GM21825 (cell line): ENCODE data around the gene TECPR1.

Experiments used
- ATAC-seq: cut with Tn5 transposase; IDR thresholded peaks from one replicate; pipeline ENCODE4 v1.9.1; 2021; ENCODE audit warnings: mild to moderate bottlenecking, moderate library complexity; ENCODE audit not compliant: unreplicated experiment

Gene TECPR1

DNA sequence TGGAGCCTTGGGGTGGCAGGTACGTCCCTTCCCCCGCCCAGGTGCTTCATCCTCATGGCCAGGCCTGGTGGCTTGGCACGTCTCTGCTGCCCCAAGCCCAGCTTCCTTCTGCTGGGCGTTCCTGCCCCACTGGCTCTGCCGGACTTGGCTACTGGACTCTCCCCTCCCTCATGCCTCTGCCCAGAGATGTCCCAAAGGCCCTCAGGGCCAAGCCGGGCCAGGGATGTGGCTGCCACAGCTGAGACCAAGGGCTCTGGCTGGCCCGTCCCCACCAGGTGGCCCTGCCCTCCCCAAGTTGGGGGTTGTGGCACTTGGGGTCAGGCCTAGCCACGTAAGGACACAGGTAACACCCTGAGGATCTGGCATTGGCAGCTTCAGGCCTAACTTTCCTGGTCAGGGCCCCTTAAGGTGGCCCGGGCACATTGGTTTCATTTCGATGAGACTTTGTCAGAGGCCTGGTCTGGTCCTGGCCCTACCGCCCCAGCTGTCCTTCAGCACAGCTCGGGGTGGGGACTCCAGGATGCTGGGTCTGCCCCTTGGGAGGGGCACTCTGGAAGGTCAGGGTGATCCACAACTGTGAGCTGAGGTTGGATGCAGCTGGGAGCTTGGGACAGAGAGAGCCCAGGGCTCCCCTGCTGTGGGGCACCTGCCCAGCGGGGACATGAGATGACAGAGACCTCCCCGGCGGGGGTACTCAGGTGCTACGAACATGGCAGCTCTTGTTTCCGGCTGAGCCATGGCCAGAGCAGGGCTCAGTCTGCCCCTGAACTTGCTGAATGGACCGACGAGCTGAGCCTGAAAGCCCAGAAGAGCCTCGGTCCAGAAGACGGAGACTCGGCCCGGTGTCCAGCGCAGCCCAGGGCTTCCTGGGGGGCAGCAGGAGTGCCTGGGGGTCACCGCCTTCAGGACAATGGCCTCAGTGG is 37.9 kb downstream of the TECPR1 start:
- ATAC-seq, result no peak

DNA sequence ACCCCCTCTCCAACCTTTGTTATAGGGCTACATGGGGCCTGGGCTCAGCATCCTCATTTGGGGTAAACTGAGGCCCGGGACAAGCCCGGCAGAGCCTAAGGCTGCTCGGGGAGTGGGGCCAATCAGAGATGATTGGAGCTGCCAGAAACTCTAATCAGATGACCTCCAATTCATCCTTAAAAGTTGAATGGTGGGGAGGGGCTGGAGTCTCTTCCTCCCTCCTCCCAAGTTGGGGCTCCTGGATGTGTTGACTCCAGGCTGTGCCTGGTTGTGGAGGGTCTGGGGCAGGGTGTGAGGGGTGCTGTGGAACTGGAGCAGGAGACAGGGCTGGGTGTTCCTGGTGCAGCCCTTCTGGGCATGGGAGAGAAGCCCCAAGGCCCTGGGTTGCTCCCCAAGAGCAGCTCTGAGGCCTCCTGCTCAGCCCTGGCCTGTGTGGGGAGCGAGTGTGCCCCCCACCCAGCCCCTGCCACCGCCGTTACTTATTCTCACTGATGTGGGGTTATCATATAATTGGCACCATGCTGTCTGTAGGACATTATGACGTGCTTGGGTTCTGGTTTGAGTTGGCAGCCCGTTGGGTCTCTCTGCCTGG is 38.6 kb downstream of the TECPR1 start:
- ATAC-seq, result no peak

DNA sequence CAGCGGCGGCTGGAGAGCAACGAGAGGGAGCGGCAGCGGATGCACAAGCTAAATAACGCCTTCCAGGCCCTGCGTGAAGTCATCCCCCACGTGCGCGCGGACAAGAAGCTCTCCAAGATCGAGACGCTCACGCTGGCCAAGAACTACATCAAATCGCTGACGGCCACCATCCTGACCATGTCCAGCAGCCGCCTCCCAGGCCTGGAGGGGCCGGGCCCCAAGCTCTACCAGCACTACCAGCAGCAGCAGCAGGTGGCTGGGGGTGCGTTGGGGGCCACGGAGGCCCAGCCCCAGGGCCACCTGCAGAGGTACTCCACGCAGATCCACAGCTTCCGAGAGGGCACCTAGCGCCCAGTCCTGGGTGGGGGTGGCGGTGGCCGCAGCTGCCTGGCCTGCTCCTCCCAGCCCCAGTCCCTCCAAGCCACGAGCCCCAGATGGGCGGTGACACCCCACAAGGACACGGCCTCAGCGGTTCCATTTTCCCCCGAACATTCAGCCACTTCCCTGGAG is 39.4 kb downstream of the TECPR1 start:
- no peak for ATAC-seq

DNA sequence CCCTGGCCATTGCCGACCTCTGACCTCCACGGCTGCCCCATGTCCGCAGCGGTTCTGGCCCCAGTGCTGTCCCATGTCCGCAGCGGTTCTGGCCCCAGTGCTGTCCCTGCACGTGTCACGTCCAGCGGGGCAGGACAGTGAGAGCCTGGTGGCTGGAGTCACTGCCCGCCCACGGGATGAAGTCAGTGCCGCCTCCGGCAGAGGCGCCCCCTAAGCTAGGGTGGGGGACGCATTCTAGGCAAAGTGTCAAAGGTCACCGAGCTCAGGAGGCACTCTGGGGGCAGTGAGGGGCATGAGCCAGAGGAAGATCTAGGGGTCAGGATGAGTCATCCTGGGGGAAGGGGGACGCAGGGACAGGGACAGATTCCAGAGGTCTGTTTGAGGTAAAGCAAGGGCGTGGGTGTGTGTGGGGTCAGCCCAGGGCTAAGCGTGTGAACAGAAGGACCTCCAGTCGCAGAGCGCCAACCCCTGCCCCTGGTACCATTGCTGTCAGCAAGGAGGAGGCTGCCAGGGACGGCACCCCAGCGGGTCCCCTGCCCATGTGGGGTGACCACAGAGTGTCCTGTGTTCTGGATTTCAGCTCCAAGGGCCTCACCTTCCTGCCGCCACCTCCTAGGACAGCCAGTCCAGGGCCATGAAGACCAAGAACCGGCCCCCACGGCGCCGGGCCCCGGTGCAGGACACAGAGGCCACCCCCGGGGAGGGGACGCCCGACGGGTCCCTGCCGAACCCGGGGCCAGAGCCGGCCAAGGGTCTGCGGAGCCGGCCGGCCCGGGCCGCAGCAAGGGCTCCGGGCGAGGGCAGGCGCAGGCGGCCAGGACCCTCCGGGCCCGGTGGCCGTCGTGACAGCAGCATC is 40.1 kb downstream of the TECPR1 start:
- no peak for ATAC-seq

DNA sequence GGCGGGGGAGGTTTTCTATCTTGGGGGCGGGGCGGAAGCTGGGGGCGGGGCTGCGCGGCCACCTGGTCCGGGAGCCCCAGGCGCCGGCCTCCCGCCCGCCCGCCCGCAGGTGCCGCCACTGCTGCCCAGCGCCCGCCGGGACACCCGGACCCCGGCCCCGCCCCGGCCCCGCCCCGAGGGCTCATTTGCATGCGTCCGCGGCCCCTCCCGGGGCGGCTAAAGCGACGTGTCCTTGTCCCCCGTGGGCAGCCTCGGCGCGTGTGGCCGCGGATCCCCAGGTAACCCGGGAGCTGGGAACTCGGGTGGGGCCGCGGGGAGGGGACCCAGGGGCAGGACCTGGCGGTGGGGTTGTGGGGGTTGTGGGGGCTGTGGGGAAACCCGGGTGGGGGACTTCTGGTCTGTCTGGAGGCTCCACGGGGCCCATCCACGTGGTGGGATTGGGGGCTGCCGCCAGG is 40.8 kb downstream of the TECPR1 start, which contains the start of gene BHLHA15:
BHLHA15 (plus strand) TSS at position 219 of the 455 bp plus-strand sequence. CDS start 871 bp downstream, outside the sequence.
- ATAC-seq, result no peak

DNA sequence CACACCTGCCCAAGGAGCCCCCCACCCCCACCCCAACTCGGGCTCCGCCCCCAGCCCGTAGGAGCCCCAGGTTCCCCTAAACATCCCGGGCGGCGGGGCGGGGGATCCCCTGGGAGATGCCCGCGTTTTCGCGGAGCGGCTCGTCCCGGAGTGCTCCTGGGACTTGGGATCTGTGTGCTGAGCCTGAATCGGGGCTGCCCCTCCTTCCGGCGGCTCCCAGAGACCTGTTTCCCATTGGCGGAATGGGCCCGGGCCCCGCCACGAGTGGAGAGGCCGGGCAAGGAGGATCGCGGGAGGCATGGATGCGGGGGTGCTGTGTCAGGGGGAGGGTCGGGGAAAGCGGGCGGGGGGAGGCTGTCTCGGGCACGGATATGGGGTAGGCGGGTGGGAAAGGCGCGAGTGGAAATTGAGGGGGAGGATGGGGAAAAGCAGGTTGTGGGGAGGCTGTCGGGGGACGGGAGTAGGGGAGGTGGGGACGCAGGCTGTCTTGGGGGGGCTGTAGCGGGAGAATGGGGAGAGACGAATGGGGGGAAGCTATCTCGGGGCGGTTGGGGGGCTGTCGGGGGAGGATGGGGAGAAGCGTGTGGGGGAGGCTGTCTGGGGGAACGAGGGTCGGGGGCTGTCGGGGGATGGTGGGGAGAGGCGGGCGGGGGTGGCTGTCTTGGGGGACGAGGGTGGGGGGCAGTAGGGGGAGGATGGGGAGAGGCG is 41.4 kb downstream of the TECPR1 start:
- ATAC-seq, result no peak

DNA sequence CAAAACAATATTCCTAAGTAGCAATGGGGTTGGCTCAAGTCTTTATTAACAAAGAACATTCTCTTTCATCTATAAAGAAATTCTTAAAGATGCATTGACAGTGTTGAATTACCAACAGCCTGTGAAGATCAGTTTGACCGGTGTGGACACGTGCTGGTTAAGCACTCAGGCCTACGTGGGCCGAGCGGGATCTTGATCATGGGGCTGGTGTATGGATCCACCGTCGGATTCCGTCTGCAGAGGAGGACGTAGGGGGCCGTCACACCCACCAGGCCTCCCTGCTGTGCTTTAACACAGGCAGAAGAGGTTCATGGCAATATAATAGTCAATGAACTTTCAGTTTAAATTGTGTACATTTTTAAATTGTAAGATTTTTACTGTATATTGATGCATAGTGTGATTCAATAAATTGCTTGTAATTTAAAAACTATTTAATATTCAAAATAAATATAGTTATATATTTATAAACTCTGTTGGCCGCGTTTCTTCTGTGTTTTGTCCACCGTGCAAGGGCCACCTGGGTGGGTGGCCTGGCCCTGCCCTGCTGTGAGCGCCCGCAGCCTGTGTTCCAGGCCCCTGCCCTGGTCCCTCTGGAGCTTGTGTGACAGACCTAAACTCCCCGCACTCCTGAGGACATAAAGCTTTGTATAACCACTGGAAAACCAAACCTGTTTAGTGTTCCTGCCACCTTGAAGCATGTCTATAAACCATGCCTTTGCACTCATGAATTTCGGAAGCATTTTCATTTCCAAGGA is 42.7 kb downstream of the TECPR1 start:
- no peak for ATAC-seq

DNA sequence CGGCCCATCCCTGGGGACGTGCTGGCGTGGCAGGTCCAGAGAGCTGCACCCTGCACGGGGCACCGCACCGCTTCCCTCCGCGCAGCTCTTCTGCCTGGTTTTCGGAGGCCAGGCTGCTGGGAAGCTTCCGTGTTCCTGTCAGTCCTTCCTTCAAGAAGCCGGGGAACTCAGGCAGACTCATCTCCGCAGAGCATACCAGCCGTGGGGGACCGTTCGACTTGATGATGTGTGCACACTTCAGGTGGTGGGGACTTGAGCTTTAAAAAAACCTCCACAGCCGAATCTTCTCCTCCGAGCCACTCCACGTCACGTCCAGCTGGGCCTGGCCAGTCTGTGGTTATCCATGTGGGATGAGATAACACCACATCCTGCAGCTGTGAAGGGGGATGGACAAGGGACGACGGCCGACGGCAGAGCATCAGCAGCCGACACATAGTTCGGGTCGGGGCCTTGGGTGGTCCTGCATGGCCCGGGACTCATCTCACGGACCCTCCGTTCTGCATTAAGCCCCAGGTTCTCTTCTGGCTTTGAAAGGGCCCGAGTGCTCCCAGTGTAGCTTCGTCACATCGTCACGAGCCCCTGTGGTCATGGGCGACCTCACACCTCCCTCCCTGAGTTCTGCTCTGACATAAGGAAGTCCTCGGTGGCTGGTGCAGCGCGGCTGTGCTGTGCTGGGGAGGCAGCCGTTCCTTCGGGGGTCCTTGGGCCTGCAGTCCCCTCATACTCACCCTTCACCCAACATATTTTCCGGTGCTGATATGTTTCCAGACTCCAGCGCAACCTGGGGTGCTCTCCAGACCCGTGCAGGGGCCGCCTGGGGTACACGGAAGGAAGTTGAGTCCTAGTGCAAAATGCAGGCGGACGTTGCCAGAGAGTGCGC is 45.3 kb downstream of the TECPR1 start:
- no peak for ATAC-seq

DNA sequence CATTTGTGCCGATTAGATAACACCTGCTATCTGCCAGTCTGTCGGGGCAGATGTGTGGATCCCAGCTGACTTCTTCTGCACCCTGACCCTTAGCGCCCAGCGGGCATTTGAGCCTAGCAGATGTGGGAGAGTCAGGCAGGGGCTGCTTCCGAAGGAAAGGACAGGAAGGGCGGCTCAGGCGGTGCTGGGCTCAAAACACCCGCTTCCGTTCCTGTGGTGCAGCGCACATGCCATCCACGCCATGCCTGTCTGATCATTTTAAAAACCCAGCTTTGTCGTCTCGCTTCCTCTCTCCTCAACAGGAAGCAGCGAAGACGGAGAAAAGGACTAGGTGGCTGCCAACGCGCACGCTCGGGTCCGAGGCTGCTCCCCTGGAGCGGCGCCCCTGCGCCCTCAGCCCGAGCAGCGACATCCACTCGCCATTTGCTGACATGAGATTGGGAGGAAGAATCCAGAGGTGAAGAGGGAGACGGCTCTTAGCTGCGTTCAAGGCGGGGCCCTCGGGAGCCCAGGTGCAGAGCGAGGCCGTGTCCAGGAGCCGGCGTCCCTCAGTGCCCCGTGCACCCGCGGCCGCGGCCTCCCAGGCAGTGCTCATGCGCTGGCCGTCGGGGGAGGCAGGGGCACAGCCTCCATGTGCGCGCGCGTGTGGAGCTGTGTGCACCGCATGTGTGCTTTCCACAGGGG is 46.7 kb downstream of the TECPR1 start:
- ATAC-seq, result no peak

DNA sequence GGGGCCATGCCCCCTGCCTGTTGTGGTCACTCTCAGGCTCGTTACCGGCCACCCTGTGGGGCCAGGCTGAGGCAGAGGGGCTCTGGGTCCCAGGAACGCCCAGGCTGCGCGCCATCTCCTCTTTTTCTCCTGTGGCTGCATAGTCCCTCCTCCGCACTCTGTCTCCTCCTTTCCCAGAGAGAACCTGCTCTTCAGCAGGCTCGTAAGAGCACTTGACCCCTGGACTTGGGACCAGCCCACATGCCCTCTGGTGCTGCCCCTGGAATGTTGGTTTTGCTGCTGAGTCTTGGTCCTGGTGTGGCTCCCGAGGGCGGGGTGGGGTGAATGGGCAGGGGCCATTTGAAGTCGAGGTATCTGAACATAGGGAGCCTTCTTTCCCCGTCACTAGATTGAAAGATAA is 47.4 kb downstream of the TECPR1 start:
- no peak for ATAC-seq

DNA sequence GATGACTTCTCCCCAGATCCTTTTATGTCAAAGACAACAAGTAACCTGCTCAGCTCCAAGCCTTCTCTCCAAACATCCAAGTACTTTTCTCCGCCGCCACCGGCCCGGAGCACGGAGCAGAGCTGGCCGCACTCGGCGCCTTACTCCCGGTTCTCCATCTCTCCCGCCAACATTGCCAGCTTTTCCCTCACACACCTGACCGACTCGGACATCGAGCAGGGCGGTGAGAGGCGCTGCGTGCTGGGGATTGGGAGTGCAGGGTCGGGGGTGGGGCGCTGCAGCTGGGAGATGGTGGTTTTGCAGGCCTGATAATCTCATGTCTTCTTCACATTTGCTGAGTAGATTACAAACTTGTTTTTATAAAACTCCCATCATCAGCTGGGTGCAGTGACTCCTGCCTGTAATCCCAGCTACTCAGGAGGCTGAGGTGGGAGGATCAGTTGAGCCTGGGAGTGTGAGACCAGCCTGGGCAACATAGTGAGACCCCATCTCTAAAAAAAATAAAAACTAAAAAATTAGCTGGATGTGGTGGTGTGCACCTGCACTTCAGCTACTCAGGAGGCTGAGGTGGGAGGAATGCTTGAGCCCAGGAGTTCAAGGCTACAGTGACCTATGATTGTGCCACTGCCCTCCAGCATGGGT is 47.9 kb downstream of the TECPR1 start:
- no peak for ATAC-seq

DNA sequence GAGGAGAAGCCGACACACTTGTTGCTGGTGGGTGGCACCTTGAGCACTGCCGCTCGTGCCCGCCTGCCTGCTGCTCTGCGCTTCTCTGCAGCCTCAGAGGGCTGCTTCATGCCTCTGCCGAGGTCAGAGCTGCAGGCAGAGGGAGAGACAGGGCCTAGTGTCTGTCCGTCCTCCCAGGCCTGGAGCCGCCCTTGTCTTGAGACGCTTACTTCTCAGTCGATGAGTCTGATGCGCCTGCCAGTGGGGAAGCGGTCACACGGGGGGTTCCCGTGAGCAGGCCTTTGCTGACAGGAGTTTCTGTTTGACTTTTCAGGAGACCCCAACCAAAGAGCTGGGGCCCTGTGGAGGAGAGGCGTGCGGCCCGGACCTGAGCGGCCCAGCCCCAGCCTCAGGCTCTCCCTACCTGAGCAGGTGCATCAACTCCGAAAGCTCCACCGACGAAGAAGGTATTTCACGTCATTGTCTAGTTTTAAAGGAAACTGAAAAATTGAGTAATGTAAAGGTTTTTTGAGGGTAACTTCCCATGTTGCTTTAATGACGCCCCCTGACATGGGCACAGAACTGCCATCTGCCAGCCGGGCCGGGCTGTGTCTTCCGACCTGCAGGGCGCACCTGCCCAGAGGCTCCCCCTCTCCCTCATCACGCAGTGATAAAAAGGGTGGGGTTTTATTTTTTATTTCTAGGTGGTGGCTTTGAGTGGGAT is 48.6 kb downstream of the TECPR1 start:
- ATAC-seq, result peak; percentile 37

DNA sequence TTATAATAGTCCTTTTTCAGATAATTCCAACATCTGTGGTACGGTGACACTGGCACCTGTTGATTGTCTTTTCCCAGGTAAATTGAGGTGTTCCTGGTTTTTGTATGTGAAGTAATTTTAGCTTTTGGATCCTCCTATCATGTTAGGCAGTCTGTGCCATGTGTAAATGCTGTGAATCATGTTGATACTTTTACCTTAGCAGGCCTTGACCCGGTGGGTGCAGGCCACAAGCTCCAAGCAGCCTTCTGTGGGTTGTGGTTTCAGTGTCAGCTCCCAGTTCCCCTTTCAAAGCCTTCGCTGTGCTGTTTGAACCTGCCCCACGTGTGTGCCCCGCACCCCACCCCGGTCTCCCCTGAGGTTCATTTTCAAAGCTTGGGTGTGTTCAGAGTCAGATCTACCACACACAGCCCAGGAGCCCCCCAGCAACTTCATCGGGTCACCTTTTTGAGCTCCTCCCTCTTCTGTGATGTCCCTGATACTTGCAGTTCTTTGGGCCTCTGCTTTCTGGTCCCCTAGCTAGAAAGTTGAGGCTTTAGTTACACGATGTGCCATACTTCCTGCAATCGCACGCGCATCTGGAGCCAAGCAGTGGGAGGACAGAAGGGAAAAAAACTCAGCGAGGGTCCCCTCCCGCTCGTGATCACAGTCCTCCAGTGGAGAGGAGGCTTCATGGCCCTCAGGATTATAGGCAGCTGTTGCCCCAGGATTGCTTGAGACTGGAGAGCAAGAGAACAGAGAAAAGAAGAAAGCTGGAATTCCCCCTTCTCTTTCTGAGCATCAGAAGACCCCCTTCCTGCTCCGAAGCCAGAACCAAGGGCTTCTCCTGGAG is 49.5 kb downstream of the TECPR1 start:
- ATAC-seq, result peak; percentile 85

DNA sequence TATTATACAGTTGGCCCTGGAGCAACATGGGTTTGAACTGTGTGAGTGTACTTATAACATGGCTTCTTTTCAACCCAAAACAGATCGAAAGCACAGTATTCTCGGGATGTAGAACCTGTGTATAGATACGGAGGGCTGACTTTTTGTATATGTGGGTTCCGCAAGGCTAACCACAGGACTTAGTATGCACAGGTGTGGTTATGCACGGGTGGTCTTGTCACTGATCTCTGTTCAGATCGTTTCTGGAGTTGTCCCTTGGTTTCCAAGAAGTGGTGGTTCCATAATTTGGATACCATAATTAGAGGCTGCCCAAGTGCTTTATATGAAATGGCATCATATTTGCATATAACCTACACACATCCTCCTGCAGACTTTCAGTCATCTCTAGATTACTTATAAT is 51.7 kb downstream of the TECPR1 start:
- peak; percentile 44 for ATAC-seq

DNA sequence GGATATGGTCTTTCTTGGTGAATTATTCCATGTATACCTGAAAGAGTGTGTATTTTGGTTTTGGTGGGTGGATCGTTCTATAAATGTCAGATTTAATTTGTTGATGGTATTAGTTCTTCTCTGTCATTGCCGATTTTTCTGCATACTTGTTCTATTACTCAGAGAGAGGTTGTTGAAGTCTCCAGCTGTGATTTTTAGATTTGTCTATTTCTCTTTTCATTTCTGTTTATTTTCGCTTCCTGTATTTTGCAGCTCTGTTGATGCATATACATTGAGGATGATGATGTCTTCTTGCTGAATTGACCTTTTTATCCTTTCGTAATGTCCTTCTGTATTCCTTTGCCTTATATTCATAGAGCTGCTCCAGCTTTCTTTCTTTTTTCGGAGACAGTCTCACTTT is 52.9 kb downstream of the TECPR1 start:
- ATAC-seq, result no peak
